Measurements from ENCODE around the gene CGRRF1. TPM values are rescaled to one million over a fixed set of nuclear protein-coding genes. Genes with fewer than 3 reads are reported as not detected.

The CGRRF1 gene
- total RNA-seq, 1 donor from 2014 or later: 23.4 TPM

GRCh38 chr14:54547583-54547982 lies 37.9 kb downstream of the CGRRF1 start:
- DNase-seq (ENCODE audit: low spot score): no peak

- DNase-seq (ENCODE audit: low spot score): no peak
Measured at GRCh38 chr14:54548491-54548890, 38.8 kb downstream of the CGRRF1 start.

GRCh38 chr14:54549862-54550261 lies 40.2 kb downstream of the CGRRF1 start:
- no peak for DNase-seq (ENCODE audit: low spot score)

GRCh38 chr14:54550514-54550913 lies 40.8 kb downstream of the CGRRF1 start:
- no peak for DNase-seq (ENCODE audit: low spot score)

- no peak for DNase-seq (ENCODE audit: low spot score)
Measured at GRCh38 chr14:54554401-54554800, 44.7 kb downstream of the CGRRF1 start.

- no peak for DNase-seq (ENCODE audit: low spot score)
Measured at GRCh38 chr14:54555651-54556050, 45.9 kb downstream of the CGRRF1 start.

- DNase-seq (ENCODE audit: low spot score): no peak
Measured at GRCh38 chr14:54556535-54556934, 46.8 kb downstream of the CGRRF1 start.

GRCh38 chr14:54562334-54562733 lies 52.6 kb downstream of the CGRRF1 start:
- DNase-seq (ENCODE audit: low spot score): no peak

- DNase-seq (ENCODE audit: low spot score): peak; percentile 62
Measured at GRCh38 chr14:54564071-54564867, 54.6 kb downstream of the CGRRF1 start.

- peak; percentile 83 for DNase-seq (ENCODE audit: low spot score)
Measured at GRCh38 chr14:54564868-54565784, 55.4 kb downstream of the CGRRF1 start.

GRCh38 chr14:54565785-54566409 lies 56.2 kb downstream of the CGRRF1 start:
- peak; percentile 95 for DNase-seq (ENCODE audit: low spot score)

- DNase-seq (ENCODE audit: low spot score): peak; percentile 96
Measured at GRCh38 chr14:54566410-54567223, 56.9 kb downstream of the CGRRF1 start, which contains the start of gene SAMD4A. Gene SAMD4A, plus strand, starts transcription at chr14:54567128. Its CDS starts 789 bp downstream, at chr14:54567917.

GRCh38 chr14:54567224-54567638 lies 57.5 kb downstream of the CGRRF1 start:
- peak; percentile 62 for DNase-seq (ENCODE audit: low spot score)

GRCh38 chr14:54567639-54568561 lies 58.2 kb downstream of the CGRRF1 start:
- peak; percentile 69 for DNase-seq (ENCODE audit: low spot score)

- peak; percentile 59 for DNase-seq (ENCODE audit: low spot score)
Measured at GRCh38 chr14:54568821-54569595, 59.3 kb downstream of the CGRRF1 start.

- no peak for DNase-seq (ENCODE audit: low spot score)
Measured at GRCh38 chr14:54570047-54570446, 60.3 kb downstream of the CGRRF1 start.

GRCh38 chr14:54570631-54571415 lies 61.1 kb downstream of the CGRRF1 start:
- no peak for DNase-seq (ENCODE audit: low spot score)

GRCh38 chr14:54572316-54572715 lies 62.6 kb downstream of the CGRRF1 start:
- DNase-seq (ENCODE audit: low spot score): no peak

Data from umbilical cord (tissue), 2 donors.